Measurements from ENCODE around the gene TEAD1. TPM values are rescaled to one million over a fixed set of nuclear protein-coding genes. Genes with fewer than 3 reads are reported as not detected.
A peak's percentile ranks its signal among the peaks of the same experiment; 100 is the strongest.

TEAD1 gene
- total RNA-seq, 1 donor from 2014 or later: 163 TPM

GRCh38 chr11:12932485-12932884, 258.3 kb downstream of the TEAD1 start:
- Mint-ChIP-seq H3K27ac (peak overlapping the region; percentile 39), H3K36me3 (peaks cover 33% of the 10 kb centered on the region), H3K9me3 (peaks cover 4% of the 10 kb centered on the region), H3K4me3 (no peak overlapping the region), H3K4me1 (peaks cover 9% of the 10 kb centered on the region), H3K27me3 (ENCODE audit: low read depth) (no peaks in the 10 kb centered on the region)
- TF ChIP-seq CTCF (IDR thresholded peaks at IDR 0.05; ENCODE audit: unreplicated experiment): no peak
- DNase-seq (ENCODE audit: low spot score in 2 of 2, unreplicated experiment in 2 of 2): no peak

GRCh38 chr11:12936200-12936599, 262.0 kb downstream of the TEAD1 start:
- no peaks in the 10 kb centered on the region for H3K4me1 Mint-ChIP-seq
- H3K9me3 Mint-ChIP-seq: peaks cover 4% of the 10 kb centered on the region
- H3K36me3 Mint-ChIP-seq: peaks cover 44% of the 10 kb centered on the region
- H3K27me3 Mint-ChIP-seq (ENCODE audit: low read depth): no peaks in the 10 kb centered on the region
- no peak for DNase-seq (ENCODE audit: low spot score in 2 of 2, unreplicated experiment in 2 of 2)
- TF ChIP-seq CTCF (IDR thresholded peaks at IDR 0.05; ENCODE audit: unreplicated experiment): no peak
- H3K27ac Mint-ChIP-seq: peak overlapping the region; percentile 10
- no peak overlapping the region for H3K4me3 Mint-ChIP-seq

GRCh38 chr11:12938590-12939247, 264.5 kb downstream of the TEAD1 start:
- no peak for DNase-seq (ENCODE audit: low spot score in 2 of 2, unreplicated experiment in 2 of 2)
- Mint-ChIP-seq H3K36me3 (peaks cover 48% of the 10 kb centered on the region), H3K27me3 (ENCODE audit: low read depth) (no peaks in the 10 kb centered on the region), H3K4me1 (no peaks in the 10 kb centered on the region), H3K27ac (no peak overlapping the region), H3K9me3 (peaks cover under 1% of the 10 kb centered on the region), H3K4me3 (no peak overlapping the region)
- TF ChIP-seq CTCF (IDR thresholded peaks at IDR 0.05; ENCODE audit: unreplicated experiment): no peak

GRCh38 chr11:12941671-12942070, 267.4 kb downstream of the TEAD1 start:
- no peaks in the 10 kb centered on the region for H3K27me3 Mint-ChIP-seq (ENCODE audit: low read depth)
- DNase-seq (ENCODE audit: low spot score in 2 of 2, unreplicated experiment in 2 of 2): no peak
- no peak overlapping the region for H3K27ac Mint-ChIP-seq
- peaks cover 7% of the 10 kb centered on the region for H3K9me3 Mint-ChIP-seq
- H3K36me3 Mint-ChIP-seq: peaks cover 49% of the 10 kb centered on the region
- no peak overlapping the region for H3K4me3 Mint-ChIP-seq
- no peak for TF ChIP-seq CTCF (IDR thresholded peaks at IDR 0.05; ENCODE audit: unreplicated experiment)
- no peaks in the 10 kb centered on the region for H3K4me1 Mint-ChIP-seq

GRCh38 chr11:12942157-12942556, 267.9 kb downstream of the TEAD1 start:
- H3K27me3 Mint-ChIP-seq (ENCODE audit: low read depth): no peaks in the 10 kb centered on the region
- H3K27ac Mint-ChIP-seq: no peak overlapping the region
- no peaks in the 10 kb centered on the region for H3K4me1 Mint-ChIP-seq
- no peak for TF ChIP-seq CTCF (IDR thresholded peaks at IDR 0.05; ENCODE audit: unreplicated experiment)
- no peak overlapping the region for H3K4me3 Mint-ChIP-seq
- DNase-seq (ENCODE audit: low spot score in 2 of 2, unreplicated experiment in 2 of 2): no peak
- H3K36me3 Mint-ChIP-seq: peaks cover 49% of the 10 kb centered on the region
- H3K9me3 Mint-ChIP-seq: peaks cover 12% of the 10 kb centered on the region
